Right atrium auricular region (tissue), 2 donors: ENCODE results near the gene MRPL19. TPM values are rescaled to one million over a fixed set of nuclear protein-coding genes. Genes with fewer than 3 reads are reported as not detected.

Experiments
- DNase-seq: peaks from one replicate; pipeline ENCODE4 v3.0.0-alpha.2; 2019; ENCODE audit warnings: low spot score
- H3K27ac ChIP-seq, 2 donors: fragments of 200-600 bp; sonication (generic); 1 replicate in 1 of 2; 2 replicates in 1 of 2; pipeline ENCODE4 v1.5.1; 2016 to 2019
- H3K27me3 ChIP-seq, 2 donors: fragments of 200-600 bp; sonication (generic); one replicate each; pipeline versions ENCODE4 v1.5.1 to v1.6.0; 2017 to 2019
- H3K36me3 ChIP-seq: fragments of 200-600 bp; sonication (generic); one replicate; pipeline ENCODE4 v1.5.1; 2016
- H3K4me1 ChIP-seq, 2 donors: fragments of 200-600 bp; sonication (generic); one replicate each; pipeline versions ENCODE4 v1.5.1 to v1.6.0; 2017 to 2019
- H3K4me3 ChIP-seq, 2 donors: fragments of 200-600 bp; sonication (generic); 1 replicate in 1 of 2; 2 replicates in 1 of 2; pipeline ENCODE4 v1.5.1; 2017 to 2019; ENCODE audit warnings: mild to moderate bottlenecking in 1 of 2, moderate library complexity in 1 of 2
- H3K9me3 ChIP-seq, 2 donors: fragments of 200-600 bp; sonication (generic); one replicate each; pipeline ENCODE4 v1.5.1; 2019
- total RNA-seq, 2 donors: library from RNA; depleted of rRNA; stranded (reverse); fragments of >200 nt; gene quantifications; one replicate each; pipeline ENCODE4 v1.1.0, GENCODE V29; 2016
- TF ChIP-seq, protein P1 (sequence below), 2 donors: fragments of 200-600 bp; sonication (generic); IDR thresholded peaks; one replicate each; pipeline ENCODE4 v1.5.1; 2019; ENCODE audit warnings: antibody characterized with exemption in 2 of 2

The MRPL19 gene
- total RNA-seq, 2 donors from 2014 or later = 17.3 to 51.8 TPM

DNA sequence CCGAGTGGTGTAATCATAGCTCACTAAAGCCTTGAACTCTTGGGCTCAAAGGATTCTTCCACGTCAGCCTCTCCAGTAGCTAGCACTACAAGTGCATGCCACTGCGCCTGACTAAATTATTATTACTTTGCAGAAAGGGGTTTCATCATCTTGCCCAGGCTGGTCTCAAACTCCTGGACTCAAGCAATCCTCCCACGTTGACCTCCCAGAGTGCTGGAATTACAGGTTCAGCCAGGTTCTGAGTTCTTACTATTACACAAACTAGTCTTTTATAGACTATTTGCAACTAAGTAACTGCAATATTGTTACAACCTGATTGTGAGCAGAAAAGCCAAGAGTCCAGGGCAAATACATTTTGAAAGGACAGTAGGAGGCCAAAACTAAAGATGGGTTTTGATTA lies 35.9 kb upstream of the MRPL19 start:
- H3K27me3 ChIP-seq = no peaks in the 10 kb centered on the region

DNA sequence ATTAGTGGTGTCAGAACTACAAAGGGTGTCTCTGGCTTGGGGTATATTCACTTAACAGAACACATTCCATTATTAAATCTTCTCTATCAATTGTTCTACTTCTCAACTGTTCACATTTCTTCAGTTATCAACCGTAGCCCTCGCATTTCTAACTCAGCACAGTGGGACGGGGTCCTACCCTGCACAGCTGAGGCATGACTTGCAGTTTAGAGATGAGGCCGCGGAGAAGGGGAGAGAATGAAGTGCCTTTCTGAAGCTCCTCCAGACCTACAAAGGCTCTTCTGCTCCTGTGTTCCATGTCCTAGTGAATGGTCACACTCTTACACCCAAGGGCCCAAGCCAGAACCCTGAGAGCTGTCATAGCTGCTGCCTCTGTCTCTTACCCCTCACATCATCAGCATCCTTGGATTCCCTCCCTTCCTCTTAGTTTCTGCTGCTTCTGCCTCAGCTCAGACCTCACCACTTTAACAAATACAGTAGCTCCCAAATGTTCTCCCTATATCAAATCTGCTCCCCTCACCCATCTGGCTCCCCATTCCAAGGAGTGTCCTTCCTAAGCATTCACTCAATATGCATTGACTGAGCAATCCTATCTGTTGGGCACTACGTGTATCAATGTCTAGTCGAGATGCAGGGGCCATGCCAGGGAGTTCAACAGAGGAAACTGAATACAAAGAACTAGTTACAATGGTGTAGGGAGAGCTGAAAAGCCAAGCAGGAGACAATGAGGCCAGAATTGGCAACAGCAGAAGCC lies 34.3 kb upstream of the MRPL19 start:
- no peak for DNase-seq
- peaks cover 0 to 2% of the 10 kb centered on the region in 2 donors for H3K9me3 ChIP-seq
- H3K27ac ChIP-seq = no peak overlapping the region
- H3K4me3 ChIP-seq = no peak overlapping the region
- TF ChIP-seq, protein P1, sequence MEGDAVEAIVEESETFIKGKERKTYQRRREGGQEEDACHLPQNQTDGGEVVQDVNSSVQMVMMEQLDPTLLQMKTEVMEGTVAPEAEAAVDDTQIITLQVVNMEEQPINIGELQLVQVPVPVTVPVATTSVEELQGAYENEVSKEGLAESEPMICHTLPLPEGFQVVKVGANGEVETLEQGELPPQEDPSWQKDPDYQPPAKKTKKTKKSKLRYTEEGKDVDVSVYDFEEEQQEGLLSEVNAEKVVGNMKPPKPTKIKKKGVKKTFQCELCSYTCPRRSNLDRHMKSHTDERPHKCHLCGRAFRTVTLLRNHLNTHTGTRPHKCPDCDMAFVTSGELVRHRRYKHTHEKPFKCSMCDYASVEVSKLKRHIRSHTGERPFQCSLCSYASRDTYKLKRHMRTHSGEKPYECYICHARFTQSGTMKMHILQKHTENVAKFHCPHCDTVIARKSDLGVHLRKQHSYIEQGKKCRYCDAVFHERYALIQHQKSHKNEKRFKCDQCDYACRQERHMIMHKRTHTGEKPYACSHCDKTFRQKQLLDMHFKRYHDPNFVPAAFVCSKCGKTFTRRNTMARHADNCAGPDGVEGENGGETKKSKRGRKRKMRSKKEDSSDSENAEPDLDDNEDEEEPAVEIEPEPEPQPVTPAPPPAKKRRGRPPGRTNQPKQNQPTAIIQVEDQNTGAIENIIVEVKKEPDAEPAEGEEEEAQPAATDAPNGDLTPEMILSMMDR (IDR thresholded peaks at IDR 0.05) = no peak
- no peaks in the 10 kb centered on the region for H3K27me3 ChIP-seq
- H3K4me1 ChIP-seq = peaks cover 0 to 4% of the 10 kb centered on the region in 2 donors
- no peaks in the 10 kb centered on the region for H3K36me3 ChIP-seq

More for the DNA sequence above, 35.9 kb upstream of the MRPL19 start:
- Histone ChIP-seq H3K36me3 (no peaks in the 10 kb centered on the region), H3K4me1 (peaks cover 0 to 4% of the 10 kb centered on the region in 2 donors), H3K4me3 (no peak overlapping the region), H3K9me3 (no peaks in the 10 kb centered on the region), H3K27ac (no peak overlapping the region)
- TF ChIP-seq, protein P1 (IDR thresholded peaks at IDR 0.05) = no peak
- no peak for DNase-seq

DNA sequence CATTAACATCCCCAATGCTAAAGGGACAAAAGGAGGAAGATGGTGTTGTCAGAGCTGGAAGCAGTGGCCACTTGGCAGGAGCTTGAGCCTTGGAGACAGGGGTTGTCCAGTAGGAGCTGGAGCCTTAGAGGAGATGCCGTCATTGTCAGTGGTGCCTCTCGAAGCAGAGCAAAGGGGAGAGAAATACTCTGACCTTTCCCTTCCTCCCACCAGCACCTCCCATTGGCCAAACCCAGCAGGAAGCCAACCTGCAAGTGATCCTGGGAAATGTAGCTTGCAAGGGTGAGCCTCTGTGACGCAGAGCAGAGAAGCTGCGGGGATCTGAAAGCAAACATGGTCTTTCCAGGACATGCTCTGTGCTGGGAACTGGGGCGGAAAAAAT lies 33.7 kb upstream of the MRPL19 start:
- Histone ChIP-seq H3K27ac (no peak overlapping the region), H3K36me3 (no peaks in the 10 kb centered on the region), H3K4me3 (no peak overlapping the region), H3K9me3 (peaks cover 0 to 2% of the 10 kb centered on the region in 2 donors), H3K27me3 (no peaks in the 10 kb centered on the region), H3K4me1 (peaks cover 0 to 4% of the 10 kb centered on the region in 2 donors)
- TF ChIP-seq, protein P1 (IDR thresholded peaks at IDR 0.05) = no peak
- no peak for DNase-seq

DNA sequence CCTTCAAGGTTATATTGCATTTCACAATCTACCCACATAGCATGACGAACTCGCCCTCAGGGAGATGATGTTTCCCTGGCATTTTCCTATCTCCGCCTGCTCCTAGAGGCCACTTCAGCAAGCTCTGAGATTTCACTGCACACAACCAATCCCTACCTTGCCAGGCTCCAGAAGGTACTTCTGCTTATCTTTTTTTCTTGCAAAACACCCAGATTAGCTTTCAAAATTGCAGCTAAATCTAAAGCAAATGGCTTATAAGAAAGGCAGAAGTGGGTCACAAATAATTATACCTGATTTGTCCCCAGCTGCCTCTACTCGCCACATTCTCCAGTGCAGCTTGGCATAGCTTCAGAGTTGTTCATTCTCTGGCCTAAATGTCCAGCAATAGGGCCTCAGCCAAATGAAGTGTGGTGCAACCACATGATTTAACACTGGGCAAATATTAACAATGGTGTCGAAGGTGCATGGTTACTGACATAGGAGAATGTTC lies 32.4 kb upstream of the MRPL19 start:
- TF ChIP-seq, protein P1 (IDR thresholded peaks at IDR 0.05) = no peak
- no peaks in the 10 kb centered on the region for H3K27me3 ChIP-seq
- peaks cover 0 to 2% of the 10 kb centered on the region in 2 donors for H3K9me3 ChIP-seq
- no peaks in the 10 kb centered on the region for H3K36me3 ChIP-seq
- no peak overlapping the region for H3K27ac ChIP-seq
- H3K4me3 ChIP-seq = no peak overlapping the region
- H3K4me1 ChIP-seq = no peaks in the 10 kb centered on the region
- DNase-seq = no peak

DNA sequence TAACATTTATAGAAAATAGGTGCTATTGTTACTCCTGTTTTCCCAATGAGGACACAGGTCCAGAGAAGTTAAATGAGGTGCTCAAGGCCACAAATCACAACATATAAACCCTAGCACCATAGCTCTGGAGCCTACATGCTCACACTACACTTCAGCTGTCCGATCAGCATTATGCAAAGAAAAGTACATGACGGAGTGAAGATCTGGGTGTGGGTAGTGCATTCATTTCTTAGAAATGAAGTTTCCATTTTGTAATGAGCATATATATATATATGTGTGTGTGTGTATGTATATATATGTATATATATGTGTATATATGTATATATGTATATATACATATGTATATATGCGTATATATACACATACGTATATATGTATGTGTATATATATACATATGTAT lies 30.2 kb upstream of the MRPL19 start:
- TF ChIP-seq, protein P1 (IDR thresholded peaks at IDR 0.05) = no peak
- H3K9me3 ChIP-seq = peaks cover 0 to 2% of the 10 kb centered on the region in 2 donors
- no peaks in the 10 kb centered on the region for H3K36me3 ChIP-seq
- no peaks in the 10 kb centered on the region for H3K27me3 ChIP-seq
- H3K4me1 ChIP-seq = no peaks in the 10 kb centered on the region
- H3K27ac ChIP-seq = no peak overlapping the region
- H3K4me3 ChIP-seq = no peak overlapping the region
- DNase-seq = no peak
